GM18519 (cell line): ENCODE results near the gene TENM4.

Source experiments
- ATAC-seq: cut with Tn5 transposase; IDR thresholded peaks from one replicate; pipeline ENCODE4 v1.9.1; 2021; ENCODE audit warnings: mild to moderate bottlenecking, moderate library complexity; ENCODE audit not compliant: unreplicated experiment, low FRiP score

TENM4 gene

DNA sequence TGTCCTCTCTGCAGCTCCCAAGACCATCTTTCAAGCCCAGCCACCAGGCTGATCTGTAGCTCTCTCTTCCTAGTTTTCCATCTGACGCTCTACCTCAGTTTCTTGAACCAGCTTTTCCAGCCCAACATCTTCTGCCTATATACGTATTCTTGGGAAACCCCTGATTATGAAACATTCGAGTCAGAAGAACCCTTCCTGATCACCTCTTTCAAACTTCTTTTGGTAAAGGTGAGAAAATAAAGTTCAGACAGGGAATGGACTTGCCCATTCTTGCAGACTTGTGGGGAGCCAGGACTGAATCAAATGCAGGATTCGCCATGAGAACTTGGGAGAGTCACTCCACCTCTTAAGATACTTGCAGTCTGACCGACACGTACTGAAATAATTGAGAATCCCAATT lies 696.6 kb downstream of the TENM4 start:
- no peak for ATAC-seq

DNA sequence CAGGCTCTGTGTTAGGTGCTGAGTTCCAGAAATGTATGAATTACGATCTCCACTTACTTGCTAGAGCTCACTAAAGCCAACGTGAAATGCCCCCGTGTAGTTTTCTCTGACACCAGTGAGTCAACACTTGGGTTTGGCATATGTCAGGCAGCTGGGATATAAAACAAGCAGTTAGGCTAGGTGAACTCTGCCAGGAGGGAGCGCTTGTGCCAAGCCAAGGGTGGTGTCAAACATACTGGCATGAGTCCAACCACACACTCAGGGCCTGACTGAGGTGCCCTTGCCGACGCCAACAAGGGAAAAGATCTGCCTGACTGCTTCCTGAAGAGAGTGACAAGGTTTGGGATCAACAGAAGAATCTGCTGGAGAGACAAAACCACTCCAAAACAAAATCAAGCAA lies 698.4 kb downstream of the TENM4 start:
- ATAC-seq: no peak

DNA sequence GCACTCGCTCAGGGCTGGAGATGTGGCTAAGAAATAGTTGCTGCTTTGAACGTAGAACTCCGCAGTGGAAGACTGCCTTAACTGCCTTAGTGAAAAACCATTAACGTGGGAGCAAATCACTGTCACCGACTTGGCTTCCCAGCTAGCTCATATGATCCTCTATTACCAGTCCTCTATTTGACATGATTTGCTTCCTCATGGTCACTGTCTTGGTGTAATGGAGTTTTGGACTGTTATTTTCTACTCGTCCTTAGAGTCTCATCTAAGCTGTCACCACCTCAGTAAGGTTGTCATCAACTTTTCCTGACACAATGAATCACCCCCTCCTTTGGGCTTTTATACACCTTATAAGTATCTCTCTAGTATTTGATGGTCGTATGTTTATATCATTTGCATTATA lies 699.1 kb downstream of the TENM4 start:
- ATAC-seq: no peak

DNA sequence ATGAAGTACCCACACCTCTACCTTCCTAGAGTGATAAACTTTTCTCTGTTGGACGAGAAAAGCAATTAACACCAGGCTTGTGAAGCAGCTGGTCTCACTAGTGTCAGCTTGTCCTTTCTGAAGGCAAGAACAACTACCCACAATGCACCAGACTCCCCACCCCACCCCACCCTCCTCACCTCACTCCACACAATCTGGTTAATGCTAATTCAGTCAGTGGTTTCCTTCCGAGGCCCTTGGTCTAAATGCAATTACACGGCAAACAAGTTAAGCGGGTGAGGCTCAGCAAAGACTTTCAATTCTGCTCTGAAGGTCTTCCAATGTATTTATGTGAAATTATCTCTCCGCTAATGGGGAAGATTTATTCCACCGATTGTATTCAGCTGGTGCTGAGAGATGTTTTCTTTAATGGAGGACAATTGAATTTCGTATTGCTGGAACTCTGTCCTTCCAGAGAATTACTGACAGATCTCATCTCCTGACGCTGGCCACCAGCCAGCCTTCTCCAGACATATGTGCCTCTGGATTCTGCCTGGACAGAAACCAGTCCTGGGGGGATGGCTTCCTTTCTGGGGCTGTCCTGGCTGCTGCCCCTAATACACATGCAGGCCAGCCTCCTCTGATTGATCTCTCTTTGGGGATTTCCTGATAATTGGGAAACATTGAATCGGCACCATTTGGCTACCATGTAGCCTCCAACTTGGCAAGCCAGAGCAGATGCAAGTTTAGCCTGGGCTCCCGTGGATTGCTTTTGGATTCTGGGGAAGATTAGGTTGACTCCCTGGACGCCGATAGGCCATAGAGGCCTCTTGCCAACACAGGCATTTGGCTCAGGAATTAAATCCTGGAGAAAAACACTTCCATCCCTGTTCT lies 700.4 kb downstream of the TENM4 start:
- no peak for ATAC-seq

DNA sequence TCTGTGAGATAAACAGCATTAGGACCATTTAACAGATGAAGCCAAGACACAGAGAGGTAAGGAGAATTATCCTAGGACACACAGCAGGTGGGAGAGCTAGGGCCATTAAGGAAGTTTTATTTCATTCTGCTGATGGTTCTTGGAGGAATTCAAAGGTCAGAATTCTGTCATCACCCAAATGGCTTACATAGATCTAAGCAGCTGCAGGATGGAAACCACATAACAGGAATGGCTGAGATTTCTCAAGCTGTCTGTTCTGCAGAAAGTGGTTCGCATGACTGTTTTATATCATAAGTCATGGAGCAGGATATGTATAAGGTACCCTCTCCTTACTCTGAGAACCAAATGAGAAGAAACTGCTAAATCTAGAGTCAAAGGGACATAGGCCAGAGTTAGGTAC lies 702.9 kb downstream of the TENM4 start:
- no peak for ATAC-seq

DNA sequence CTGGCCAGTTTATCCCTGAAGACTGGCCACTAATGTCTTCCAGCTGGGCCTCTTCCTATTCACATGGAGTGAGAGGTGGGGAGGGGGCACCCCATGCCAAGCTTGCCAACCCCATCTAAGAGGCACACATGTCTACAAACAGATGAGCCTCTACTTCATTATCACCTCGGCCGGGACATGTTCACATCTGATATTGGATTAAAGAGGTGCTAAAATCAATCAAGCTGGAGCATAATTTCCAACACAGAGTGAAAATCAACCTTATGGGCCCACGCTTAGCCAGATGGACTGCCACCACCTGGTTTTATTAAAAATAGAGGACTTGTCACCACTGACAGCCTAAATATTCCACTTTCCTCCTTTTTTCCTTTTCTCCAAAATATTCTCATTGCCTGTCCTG lies 703.5 kb downstream of the TENM4 start:
- no peak for ATAC-seq

DNA sequence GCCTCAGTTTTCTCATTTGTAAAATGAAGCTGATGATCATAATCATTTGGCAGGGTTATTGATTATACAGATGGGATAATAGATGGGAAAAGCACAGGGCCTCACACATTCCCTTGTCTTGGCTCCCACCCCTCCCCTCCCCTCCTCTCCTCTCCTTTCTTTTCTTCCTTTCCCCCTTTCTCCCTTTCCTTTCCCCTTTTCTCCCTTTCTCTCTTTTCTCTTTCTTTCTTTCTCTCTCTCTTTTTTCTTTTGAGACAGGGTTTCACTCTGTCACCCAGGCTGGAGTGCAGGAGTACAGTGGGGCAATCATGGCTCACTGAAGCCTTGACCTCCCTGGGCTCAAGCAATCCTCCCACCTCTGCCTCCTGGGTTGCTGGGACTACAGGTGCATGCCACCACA lies 705.1 kb downstream of the TENM4 start:
- ATAC-seq: no peak

DNA sequence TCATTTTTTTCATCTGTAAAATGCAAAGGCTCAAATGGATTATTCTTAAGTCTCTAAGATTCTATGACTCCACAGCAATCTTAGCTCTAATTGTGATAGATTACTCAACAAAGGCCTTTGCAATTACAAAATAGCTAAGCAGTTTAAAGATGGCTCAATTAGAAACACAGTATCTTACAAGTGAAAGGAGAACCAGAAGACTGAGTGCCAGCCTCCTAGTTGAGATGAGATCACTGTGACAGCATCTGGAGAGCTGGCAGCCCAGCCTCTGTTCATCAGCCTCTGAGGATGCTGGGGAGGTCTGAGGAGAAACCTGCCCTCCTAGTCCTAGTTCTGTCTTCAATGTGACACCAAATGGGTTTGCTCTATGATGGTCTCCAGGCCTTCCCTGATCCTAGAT lies 707.8 kb downstream of the TENM4 start:
- ATAC-seq: no peak

DNA sequence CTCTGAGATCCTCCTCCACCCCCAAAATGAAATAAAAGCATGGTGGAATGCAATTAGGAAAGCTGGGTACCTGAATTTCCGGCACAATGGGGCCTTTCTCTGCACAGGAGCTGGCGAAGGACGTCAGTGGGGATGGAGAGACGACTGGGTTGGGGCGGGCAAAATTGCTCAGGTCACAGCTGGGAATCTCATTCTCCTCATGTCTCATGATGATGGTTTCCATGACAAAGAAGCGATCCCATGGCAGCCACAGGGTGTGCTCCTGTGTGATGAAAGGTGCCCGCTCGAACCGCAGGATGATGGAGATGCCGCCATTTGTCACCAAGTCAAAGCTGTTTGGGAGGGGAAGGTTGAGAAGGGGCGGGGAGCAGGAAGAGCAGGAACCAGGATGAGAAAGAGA lies 708.6 kb downstream of the TENM4 start:
- no peak for ATAC-seq

DNA sequence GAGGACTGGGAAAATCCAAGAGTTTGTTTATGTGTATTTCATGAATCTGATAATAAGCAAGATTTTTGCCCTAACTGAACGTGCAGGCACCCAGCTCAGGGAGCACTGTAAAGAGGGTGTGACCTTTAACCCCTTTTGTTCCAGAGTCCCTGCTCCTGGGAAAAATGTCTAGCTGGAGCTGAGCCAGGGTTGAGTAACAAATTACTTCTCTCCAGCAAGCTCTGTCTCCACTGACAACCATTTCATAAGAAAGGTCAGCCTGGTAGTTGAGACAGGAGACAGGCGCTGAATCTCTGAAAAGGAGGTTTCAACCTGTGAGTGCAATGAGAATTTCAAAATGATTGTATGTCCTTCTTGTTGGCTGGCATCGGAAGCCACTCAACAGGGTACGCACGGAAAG lies 709.8 kb downstream of the TENM4 start:
- no peak for ATAC-seq

DNA sequence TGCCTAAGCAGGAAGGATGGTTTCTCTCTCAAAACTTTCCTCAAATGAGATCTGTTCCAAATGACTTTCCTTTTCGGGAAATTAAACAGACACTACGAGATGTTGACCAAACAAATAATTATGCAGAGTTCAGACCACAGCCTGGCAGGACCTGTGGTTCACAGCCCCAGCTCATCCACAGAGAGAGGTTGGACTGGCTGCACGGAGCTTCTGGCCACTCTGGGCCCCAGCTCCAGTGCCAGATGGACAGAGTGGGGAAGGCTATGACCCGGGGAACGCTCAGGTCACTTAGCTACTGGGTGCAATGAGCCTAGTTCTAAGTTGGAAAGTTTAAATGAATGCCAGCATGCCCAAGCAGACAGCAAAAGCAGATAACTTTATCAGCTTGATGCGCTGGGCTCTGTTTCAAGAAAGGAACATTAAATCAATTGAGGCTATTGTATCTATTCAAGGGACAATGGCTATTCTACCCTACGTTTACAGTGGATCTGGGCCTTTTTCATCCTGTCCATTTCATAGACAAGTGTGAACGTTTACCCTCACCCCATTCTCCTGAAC lies 710.5 kb downstream of the TENM4 start:
- ATAC-seq: no peak

DNA sequence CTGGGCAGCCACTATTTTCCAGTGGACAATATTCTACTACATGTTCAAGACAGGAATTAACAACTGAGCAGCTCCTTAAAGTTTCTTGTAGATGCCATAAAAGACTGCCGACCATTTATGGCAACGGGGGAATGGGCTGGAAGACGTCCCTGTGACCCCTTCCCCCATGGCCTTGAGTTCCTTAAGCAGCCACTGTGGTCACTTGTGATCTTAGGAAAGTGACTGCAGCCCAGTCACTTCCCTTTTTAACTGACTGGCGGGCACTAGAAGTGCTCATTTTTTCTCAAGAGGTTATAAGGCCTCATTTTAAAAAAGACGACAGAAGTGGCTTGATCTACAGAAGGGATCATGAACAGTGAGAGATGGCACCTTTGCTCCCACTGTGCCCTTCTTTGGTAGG lies 713.0 kb downstream of the TENM4 start:
- ATAC-seq: no peak

DNA sequence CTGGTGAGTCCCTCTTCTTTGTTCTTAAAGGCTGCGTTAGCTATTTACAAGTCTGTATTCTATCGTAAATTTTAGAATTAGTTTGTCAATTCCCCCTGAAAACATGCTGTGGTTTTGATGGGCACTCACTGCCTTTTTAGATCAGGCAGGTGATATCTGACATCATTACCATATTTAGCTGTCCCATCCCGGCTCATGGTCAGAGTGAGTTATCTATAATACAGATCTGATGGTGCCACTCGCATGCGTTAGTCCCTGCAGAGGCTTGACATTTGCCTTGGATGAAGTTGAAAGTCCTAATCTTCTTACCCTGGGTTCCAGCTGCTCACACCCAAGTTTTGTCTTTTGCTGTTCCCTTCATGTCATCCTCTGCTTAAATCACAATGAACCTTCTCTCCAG lies 715.6 kb downstream of the TENM4 start:
- ATAC-seq: no peak

DNA sequence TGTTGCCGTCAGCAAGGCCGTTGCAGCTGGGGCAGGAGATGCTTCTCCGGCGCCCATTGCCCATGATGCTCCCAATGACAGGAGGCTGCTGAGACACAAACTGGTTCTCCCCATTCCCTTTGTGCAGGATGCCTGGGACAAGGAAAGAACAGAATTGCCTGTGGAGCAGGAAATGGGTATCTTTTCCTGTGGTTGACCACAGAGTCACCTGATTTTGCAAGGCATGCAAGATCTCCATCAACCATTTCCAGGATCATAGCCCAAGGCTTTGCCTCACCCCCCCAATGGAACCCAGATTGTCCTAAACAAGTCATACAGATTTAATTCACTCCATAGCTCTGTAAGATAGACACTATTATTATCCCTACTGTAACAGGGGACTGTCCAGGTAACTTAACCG lies 718.0 kb downstream of the TENM4 start:
- ATAC-seq: no peak

DNA sequence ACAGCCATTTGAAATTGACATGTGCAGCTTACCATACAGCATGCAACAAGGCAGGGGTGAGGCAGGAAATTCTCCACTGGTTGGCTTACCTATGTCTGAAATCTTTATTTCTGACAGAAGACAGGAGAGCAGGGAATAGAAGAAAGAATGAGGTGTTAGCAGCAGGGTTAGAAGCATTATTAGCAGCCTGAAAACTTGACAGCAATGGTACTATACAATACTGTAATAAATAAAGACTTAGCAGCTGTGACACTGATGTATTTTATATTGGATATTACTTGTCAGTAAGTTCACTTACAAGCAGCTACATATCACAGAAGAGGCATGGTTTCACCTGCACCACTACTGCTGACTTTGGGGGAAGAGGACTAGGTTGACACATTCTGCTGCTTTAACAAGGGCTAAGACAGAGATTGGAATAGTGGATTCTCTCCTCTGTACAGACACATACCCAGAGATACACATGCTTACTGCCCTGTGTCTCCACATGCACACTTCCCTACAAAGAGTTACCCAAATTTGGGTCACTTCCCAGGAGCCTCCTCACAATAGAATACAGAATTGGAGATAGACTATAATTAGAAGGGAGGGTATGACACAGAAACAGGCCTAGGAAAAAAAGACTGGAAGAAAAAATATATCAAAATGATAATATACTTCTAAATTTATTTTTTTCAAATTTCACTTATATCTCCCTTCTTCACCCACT lies 720.4 kb downstream of the TENM4 start:
- ATAC-seq: no peak

DNA sequence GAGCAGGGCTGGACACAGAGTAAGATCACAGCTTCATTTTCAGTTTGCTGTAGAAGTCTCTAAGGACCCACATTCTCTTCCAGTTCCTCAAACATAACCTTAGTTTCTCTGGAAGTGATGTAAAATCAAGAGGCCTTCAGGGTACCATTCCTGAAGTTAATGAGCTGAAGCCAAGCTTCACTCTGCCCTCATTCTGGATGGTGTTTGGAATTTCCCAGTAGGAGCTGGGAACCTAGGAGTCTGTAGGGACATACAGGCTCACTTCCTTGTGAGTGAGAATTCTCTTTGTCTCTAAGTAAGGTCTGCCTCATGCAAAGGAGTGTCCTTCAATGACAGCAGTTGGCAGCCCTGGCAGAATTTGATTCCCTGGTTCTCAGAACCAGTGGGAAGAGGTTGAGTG lies 723.8 kb downstream of the TENM4 start:
- ATAC-seq: no peak

DNA sequence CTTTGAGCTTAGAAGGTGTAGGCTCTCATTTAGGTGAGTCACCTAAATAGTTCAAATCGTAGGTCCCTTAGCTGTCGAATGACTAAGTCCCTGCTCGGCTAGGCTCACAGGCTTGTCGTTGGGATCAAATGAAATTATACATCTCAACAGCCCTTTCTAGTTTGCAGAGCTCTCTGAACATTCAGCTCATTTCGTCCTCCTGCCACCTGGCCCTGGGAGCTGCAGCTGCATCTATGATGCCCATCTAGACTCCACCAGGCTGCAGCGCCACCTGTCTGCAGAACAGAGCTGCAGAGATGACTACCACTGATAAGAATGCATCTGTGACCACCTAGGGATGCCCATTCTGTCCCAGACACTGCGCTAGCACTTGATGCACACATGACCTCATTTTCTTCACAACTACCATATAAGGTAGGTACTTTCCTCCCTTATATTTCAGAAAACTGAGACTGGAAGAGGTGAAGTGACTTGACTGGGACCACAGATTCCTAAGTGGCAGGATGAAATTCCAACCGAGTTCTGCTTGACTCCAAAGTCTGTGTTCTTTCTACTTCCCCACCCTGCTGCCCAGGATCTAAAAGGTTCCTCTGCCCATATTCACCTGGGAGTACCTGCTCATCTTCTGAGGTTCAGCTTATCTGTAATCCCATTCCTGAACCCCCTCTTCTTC lies 725.1 kb downstream of the TENM4 start:
- peak; percentile 76 for ATAC-seq

DNA sequence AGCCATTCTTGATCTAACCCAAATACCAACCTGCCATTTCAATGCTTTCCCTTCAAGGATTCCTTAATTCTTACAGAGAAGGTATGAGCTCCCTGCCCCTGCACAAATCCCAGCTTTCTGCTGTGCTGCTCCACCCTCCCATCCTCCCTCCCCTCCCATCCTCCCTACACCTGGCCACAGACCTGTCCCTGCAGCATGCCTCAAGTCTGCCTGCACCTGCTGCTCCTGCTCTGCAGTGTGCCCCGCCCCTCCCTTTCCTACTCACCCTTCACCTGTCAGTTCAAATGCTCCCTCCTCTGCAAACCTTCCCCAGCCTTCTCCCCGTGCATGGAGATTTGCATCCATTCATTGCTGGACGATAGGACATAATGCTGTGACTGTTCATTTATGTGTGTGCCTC lies 726.3 kb downstream of the TENM4 start:
- no peak for ATAC-seq

DNA sequence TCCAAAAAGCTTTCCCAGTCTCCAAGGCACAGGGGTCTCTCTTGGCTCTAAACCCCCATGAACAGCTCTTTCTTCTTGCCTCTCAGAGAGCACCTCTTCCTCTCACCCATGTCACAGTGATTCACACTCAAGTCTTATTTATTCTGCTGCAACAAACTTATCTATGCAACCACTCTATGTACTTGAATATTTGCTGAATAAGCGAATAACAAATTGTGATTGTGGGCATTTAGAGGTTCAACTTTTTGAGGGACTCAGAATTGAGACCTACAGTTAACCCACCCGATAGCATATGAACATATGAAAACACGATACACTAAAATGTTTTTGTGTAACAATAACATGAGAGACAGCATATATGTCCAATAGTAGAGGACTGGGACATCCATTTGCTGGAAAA lies 729.1 kb downstream of the TENM4 start:
- ATAC-seq: no peak

DNA sequence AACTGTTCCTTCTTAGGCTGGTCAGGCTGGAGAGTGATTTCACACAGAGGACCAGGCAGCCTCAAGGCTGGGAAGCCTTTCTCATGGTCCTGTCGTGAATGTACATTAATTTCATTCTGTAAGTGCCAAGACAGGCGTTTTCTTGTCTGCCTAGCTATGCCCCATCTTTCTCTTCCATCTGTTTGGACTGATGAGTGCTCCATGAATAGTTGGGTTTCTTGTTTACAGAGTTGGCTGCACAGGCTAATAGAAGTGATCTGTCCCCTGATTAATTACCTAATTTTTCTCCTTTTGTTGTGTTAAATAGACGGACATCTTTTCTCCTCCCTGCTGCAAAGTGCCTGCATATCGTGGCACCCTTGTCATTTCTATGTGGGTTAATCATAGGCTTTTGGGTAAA lies 730.4 kb downstream of the TENM4 start:
- no peak for ATAC-seq

DNA sequence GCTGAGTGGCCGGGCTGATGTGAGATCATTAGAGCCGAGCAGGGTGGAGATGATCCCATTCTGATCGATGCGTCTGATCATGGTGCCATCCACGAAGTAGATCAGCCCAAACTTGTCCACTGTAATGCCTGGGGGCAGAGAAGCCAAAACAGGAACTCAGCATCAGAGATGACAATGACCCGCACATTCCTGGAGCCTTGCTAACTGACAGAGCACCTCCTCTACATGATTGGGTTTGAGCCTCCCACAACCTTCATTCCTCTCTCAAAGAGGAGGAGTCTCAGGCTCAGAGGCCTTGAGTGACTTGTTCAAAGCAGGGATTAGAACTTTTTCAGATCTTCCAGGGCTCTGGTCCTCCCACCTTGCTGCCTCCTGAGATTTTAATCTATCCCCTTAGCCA lies 732.4 kb downstream of the TENM4 start:
- ATAC-seq: no peak
